ENCODE results near the gene DISC1. TPM values are rescaled to one million over a fixed set of nuclear protein-coding genes. Genes with fewer than 3 reads are reported as not detected.

The DISC1 gene
- polyA plus RNA-seq, 1 experiment = 2.3 TPM

GRCh38 chr1:231625975-231626534, 535 bp upstream of the DISC1 start:
- POLR2A ChIA-PET = no interaction called here
- CTCF ChIA-PET = interaction anchor here (0.6 to 1.4 kb wide), 2 partner anchors 10 to 23 kb away, joined by 3 read pairs; no protein-coding TSS in a partner anchor
- peak overlapping the region; percentile 84 for H3K4me3 ChIP-seq (ENCODE audit: low read depth, low read length)
- H3K36me3 ChIP-seq (ENCODE audit: control insufficient read depth, insufficient read depth, low read length) = no peaks in the 10 kb centered on the region
- H3K27me3 ChIP-seq (ENCODE audit: control insufficient read depth, insufficient read depth, low read length) = no peaks in the 10 kb centered on the region
- DNase-seq (ENCODE audit: low read depth) = no peak
- no peak for TF ChIP-seq CTCF (IDR thresholded peaks at IDR 0.05; ENCODE audit: insufficient read depth, low read depth, low read length)

GRCh38 chr1:231626951-231627614, 493 bp downstream of the DISC1 start:
- no peak for DNase-seq (ENCODE audit: low read depth)
- no peaks in the 10 kb centered on the region for H3K36me3 ChIP-seq (ENCODE audit: control insufficient read depth, insufficient read depth, low read length)
- H3K27me3 ChIP-seq (ENCODE audit: control insufficient read depth, insufficient read depth, low read length) = no peaks in the 10 kb centered on the region
- POLR2A ChIA-PET = no interaction called here
- peak overlapping the region; percentile 84 for H3K4me3 ChIP-seq (ENCODE audit: low read depth, low read length)
- no peak for TF ChIP-seq CTCF (IDR thresholded peaks at IDR 0.05; ENCODE audit: insufficient read depth, low read depth, low read length)
- CTCF ChIA-PET = no interaction called here

GRCh38 chr1:231628207-231628876, 1.8 kb downstream of the DISC1 start:
- CTCF ChIA-PET = interaction anchor here (0.6 to 1.2 kb wide), 2 partner anchors 28 to 1143 kb away, joined by 3 read pairs; no protein-coding TSS in a partner anchor
- POLR2A ChIA-PET = no interaction called here
- H3K4me3 ChIP-seq (ENCODE audit: low read depth, low read length) = no peak overlapping the region
- H3K27me3 ChIP-seq (ENCODE audit: control insufficient read depth, insufficient read depth, low read length) = no peaks in the 10 kb centered on the region
- no peaks in the 10 kb centered on the region for H3K36me3 ChIP-seq (ENCODE audit: control insufficient read depth, insufficient read depth, low read length)
- no peak for TF ChIP-seq CTCF (IDR thresholded peaks at IDR 0.05; ENCODE audit: insufficient read depth, low read depth, low read length)
- peak; percentile 34 for DNase-seq (ENCODE audit: low read depth)

GRCh38 chr1:231629132-231629531, 2.5 kb downstream of the DISC1 start:
- CTCF ChIA-PET = interaction anchor here (1.2 kb wide), 1 partner anchor 29 kb away, joined by 3 read pairs; no protein-coding TSS in a partner anchor
- TF ChIP-seq CTCF (IDR thresholded peaks at IDR 0.05; ENCODE audit: insufficient read depth, low read depth, low read length) = no peak
- no peak overlapping the region for H3K4me3 ChIP-seq (ENCODE audit: low read depth, low read length)
- POLR2A ChIA-PET = no interaction called here
- DNase-seq (ENCODE audit: low read depth) = no peak
- H3K27me3 ChIP-seq (ENCODE audit: control insufficient read depth, insufficient read depth, low read length) = no peaks in the 10 kb centered on the region
- no peaks in the 10 kb centered on the region for H3K36me3 ChIP-seq (ENCODE audit: control insufficient read depth, insufficient read depth, low read length)

- TF ChIP-seq CTCF (IDR thresholded peaks at IDR 0.05; ENCODE audit: insufficient read depth, low read depth, low read length) = no peak
- POLR2A ChIA-PET = interaction anchor here (0.6 to 1.1 kb wide), 2 partner anchors 10 to 19 kb away, joined by 3 read pairs; no protein-coding TSS in a partner anchor
- no peak overlapping the region for H3K4me3 ChIP-seq (ENCODE audit: low read depth, low read length)
These were observed 4.1 kb downstream of the DISC1 start for GRCh38 chr1:231630558-231631205.

More at GRCh38 chr1:231630558-231631205, 4.1 kb downstream of the DISC1 start:
- peak; percentile 74 for DNase-seq (ENCODE audit: low read depth)
- CTCF ChIA-PET = interaction anchor here (0.8 kb wide), 1 partner anchor 13 kb away, joined by 3 read pairs; no protein-coding TSS in a partner anchor
- Histone ChIP-seq H3K36me3 (ENCODE audit: control insufficient read depth, insufficient read depth, low read length) (no peaks in the 10 kb centered on the region), H3K27me3 (ENCODE audit: control insufficient read depth, insufficient read depth, low read length) (no peaks in the 10 kb centered on the region)

Data from BJ (cell line).